Peyer's patch (tissue), 4 donors: ENCODE data around the gene RNF13.

ENCODE experiments used
- CTCF ChIP-seq, 6 experiments: fragments of 450-650 bp in 4 of 6; fragments of 200-600 bp in 2 of 6; sonication (generic) in 1 of 6; IDR thresholded peaks; one replicate each; pipeline ENCODE4 v1.5.1; 2017 to 2019; ENCODE audit warnings: antibody characterized with exemption in 6 of 6, mild to moderate bottlenecking in 3 of 6, moderate library complexity in 1 of 6
- POLR2A ChIP-seq, 2 donors: fragments of 450-650 bp; IDR thresholded peaks; one replicate each; pipeline ENCODE4 v1.5.1; 2017; ENCODE audit warnings: antibody characterized with exemption in 2 of 2, mild to moderate bottlenecking in 2 of 2, moderate library complexity in 2 of 2

- TF ChIP-seq CTCF (IDR thresholded peaks at IDR 0.05) (no peak), POLR2A (IDR thresholded peaks at IDR 0.05) (no peak)
These were observed 4.0 kb downstream of the RNF13 start for GRCh38 chr3:149816986-149817385.
